Central memory CD8-positive, alpha-beta T cell (primary cell): Measurements from ENCODE around the gene UGT2B28.
"Not testable (repeated sequence)": the region's sequence is repeated elsewhere in the genome, so short reads cannot be mapped to it uniquely, and the experiment has no call there.

Source experiments
- ATAC-seq: fragments of 150-1000 bp; cut with Tn5 transposase; replicated peaks from 2 replicates; pipeline ENCODE4 v1.10.0; 2022; ENCODE audit warnings: mild to moderate bottlenecking, moderate FRiP score, moderate number of reproducible peaks; ENCODE audit not compliant: poor library complexity, severe bottlenecking; ENCODE audit errors: extremely low read depth
- DNase-seq, 2 donors: peaks; one replicate each; pipeline ENCODE4 v3.0.0; 2021; ENCODE audit warnings: low spot score in 2 of 2
- H3K27ac Mint-ChIP-seq: one replicate; pipeline ENCODE4 v1.8.0; 2022; ENCODE audit warnings: low read depth, mild to moderate bottlenecking, moderate library complexity, mixed read lengths
- H3K27me3 Mint-ChIP-seq: one replicate; pipeline ENCODE4 v1.8.0; 2022; ENCODE audit warnings: mixed read lengths
- H3K36me3 Mint-ChIP-seq: one replicate; pipeline ENCODE4 v1.8.0; 2022; ENCODE audit warnings: mild to moderate bottlenecking, moderate library complexity, mixed read lengths; ENCODE audit not compliant: insufficient read depth
- H3K4me1 Mint-ChIP-seq: one replicate; pipeline ENCODE4 v1.8.0; 2022; ENCODE audit warnings: mixed read lengths
- H3K4me3 Mint-ChIP-seq: one replicate; pipeline ENCODE4 v1.8.0; 2022; ENCODE audit warnings: mild to moderate bottlenecking, moderate library complexity, mixed read lengths
- H3K9me3 Mint-ChIP-seq: one replicate; pipeline ENCODE4 v1.8.0; 2022; ENCODE audit warnings: mixed read lengths

The UGT2B28 gene

DNA sequence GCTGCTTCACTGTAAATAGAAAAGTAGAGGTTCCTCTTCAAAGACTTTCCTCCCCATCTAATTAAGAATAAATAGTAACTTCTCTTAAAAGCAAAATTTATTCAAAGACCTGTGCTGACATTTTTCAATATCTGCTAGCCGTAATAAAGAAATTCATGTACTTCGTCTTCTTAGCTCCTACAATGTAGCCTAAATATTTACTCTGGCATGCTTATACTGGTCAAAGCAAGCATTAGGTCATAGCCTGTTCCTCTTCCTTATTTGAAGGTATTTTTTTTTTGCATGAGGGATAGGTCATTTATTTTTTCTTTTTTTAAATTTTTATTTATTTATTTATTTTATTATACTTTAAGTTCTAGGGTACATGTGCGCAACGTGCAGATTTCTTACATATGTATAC is 30.0 kb downstream of the UGT2B28 start:
- H3K27me3 Mint-ChIP-seq, H3K4me3 Mint-ChIP-seq: not testable (repeated sequence)

DNA sequence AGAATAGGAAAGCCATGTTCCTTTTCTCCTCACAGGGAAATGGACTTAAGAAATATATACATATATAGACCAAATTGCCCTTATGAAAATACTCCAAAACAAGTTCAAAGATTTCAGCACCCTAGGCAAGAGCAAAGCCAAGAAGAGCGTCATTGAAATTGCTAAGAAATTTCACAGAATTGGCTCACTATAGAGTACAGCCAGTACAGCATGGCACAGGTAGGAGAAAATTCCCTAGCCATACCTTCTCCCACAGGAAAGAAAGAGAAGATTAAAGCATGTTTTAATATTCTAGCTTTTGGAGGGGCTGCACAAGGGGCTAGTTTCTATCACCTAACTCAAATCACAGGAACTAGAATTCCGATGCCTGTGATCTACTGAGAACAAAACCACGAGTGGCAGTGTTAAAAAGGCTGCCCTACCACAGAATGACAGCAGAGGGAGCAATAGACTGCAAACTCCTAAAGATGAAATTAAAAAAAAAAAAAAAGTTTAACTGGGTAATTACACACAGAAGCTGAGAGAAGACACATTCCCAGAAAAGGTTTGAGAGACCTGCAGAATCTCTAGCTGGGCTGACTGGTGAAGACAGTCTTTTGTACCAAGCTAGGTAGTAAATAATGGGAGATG is 37.5 kb downstream of the UGT2B28 start:
- not testable (repeated sequence) for H3K27ac Mint-ChIP-seq, ATAC-seq, DNase-seq, H3K36me3 Mint-ChIP-seq, H3K4me3 Mint-ChIP-seq, H3K9me3 Mint-ChIP-seq, H3K4me1 Mint-ChIP-seq, H3K27me3 Mint-ChIP-seq

More for the DNA sequence above, 30.0 kb downstream of the UGT2B28 start:
- not testable (repeated sequence) for H3K4me1 Mint-ChIP-seq, DNase-seq, H3K27ac Mint-ChIP-seq, H3K36me3 Mint-ChIP-seq, ATAC-seq
- H3K9me3 Mint-ChIP-seq: peaks cover 14% of the 10 kb centered on the region

GRCh38 chr4:69321153-69321729 is 41.0 kb downstream of the UGT2B28 start:
- Mint-ChIP-seq H3K4me3 (no peak overlapping the region), H3K36me3 (no peaks in the 10 kb centered on the region), H3K9me3 (peaks cover 9% of the 10 kb centered on the region), H3K27me3 (no peaks in the 10 kb centered on the region), H3K4me1 (no peaks in the 10 kb centered on the region), H3K27ac (no peak overlapping the region)
- no peak for ATAC-seq
- no peak for DNase-seq

- DNase-seq (no peak), ATAC-seq (no peak)
- no peaks in the 10 kb centered on the region for H3K27me3 Mint-ChIP-seq
- no peaks in the 10 kb centered on the region for H3K4me1 Mint-ChIP-seq
- no peak overlapping the region for H3K27ac Mint-ChIP-seq
- H3K4me3 Mint-ChIP-seq: no peak overlapping the region
- no peaks in the 10 kb centered on the region for H3K36me3 Mint-ChIP-seq
- peaks cover 9% of the 10 kb centered on the region for H3K9me3 Mint-ChIP-seq
Measured at GRCh38 chr4:69322055-69322454, 41.8 kb downstream of the UGT2B28 start.

- no peaks in the 10 kb centered on the region for H3K4me1 Mint-ChIP-seq
- H3K4me3 Mint-ChIP-seq: no peak overlapping the region
- no peak overlapping the region for H3K27ac Mint-ChIP-seq
- no peaks in the 10 kb centered on the region for H3K27me3 Mint-ChIP-seq
- H3K9me3 Mint-ChIP-seq: peaks cover 8% of the 10 kb centered on the region
- no peaks in the 10 kb centered on the region for H3K36me3 Mint-ChIP-seq
- ATAC-seq (no peak), DNase-seq (no peak)
Measured at GRCh38 chr4:69323284-69323683, 43.0 kb downstream of the UGT2B28 start.

DNA sequence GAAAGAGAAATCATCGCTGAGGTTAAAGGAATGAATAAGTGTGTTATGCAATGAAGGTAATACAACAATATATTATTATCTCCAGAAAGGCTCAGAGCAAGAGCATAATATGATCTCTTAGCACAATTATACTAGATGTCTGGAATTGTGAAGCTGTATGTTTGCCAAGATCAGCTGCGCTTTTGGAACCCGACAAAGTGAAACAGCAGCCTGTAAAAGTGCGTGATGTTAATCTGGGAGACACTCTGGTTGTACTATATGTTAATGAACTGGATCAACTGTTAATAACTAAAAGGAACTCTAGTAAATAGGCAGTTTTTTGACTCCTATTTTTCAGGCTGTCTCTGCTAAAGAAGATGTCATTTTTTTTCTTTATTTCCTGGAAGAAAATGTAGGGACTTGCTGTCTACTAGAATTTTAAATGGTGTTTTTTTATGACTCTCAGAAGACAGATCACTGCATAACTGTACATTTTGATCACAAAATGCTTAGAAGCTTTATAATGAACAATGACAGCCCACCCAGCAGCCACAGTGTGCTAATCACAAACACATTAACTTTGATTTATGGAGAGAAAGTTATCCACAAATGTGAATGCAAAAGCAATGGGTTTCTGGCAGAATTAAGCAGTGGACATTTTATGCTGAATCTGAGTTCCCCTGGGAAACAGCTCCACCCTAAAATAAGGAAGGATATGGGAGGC is 50.2 kb downstream of the UGT2B28 start:
- Mint-ChIP-seq H3K36me3 (no peaks in the 10 kb centered on the region), H3K4me1 (no peaks in the 10 kb centered on the region), H3K27ac (no peak overlapping the region), H3K4me3 (no peak overlapping the region), H3K27me3 (no peaks in the 10 kb centered on the region), H3K9me3 (no peaks in the 10 kb centered on the region)
- no peak for ATAC-seq
- no peak for DNase-seq

GRCh38 chr4:69331304-69331703 is 51.0 kb downstream of the UGT2B28 start:
- H3K27me3 Mint-ChIP-seq, H3K4me3 Mint-ChIP-seq, DNase-seq, H3K9me3 Mint-ChIP-seq, H3K36me3 Mint-ChIP-seq, H3K4me1 Mint-ChIP-seq, H3K27ac Mint-ChIP-seq, ATAC-seq: not testable (repeated sequence)

GRCh38 chr4:69335485-69335884 is 55.2 kb downstream of the UGT2B28 start:
- not testable (repeated sequence) for H3K27ac Mint-ChIP-seq, ATAC-seq, DNase-seq, H3K9me3 Mint-ChIP-seq, H3K4me1 Mint-ChIP-seq, H3K36me3 Mint-ChIP-seq, H3K4me3 Mint-ChIP-seq, H3K27me3 Mint-ChIP-seq

GRCh38 chr4:69343114-69343513 is 62.8 kb downstream of the UGT2B28 start:
- H3K4me1 Mint-ChIP-seq, H3K4me3 Mint-ChIP-seq, H3K36me3 Mint-ChIP-seq, H3K27ac Mint-ChIP-seq, DNase-seq, H3K27me3 Mint-ChIP-seq, ATAC-seq: not testable (repeated sequence)
- H3K9me3 Mint-ChIP-seq: peaks cover 16% of the 10 kb centered on the region

GRCh38 chr4:69343558-69344420 is 63.5 kb downstream of the UGT2B28 start:
- not testable (repeated sequence) for ATAC-seq, DNase-seq, H3K27ac Mint-ChIP-seq, H3K36me3 Mint-ChIP-seq, H3K4me1 Mint-ChIP-seq, H3K4me3 Mint-ChIP-seq, H3K27me3 Mint-ChIP-seq
- H3K9me3 Mint-ChIP-seq: peaks cover 16% of the 10 kb centered on the region
